Ascending aorta (tissue), 2 donors: Measurements from ENCODE around the gene MGAT5. TPM values are rescaled to one million over a fixed set of nuclear protein-coding genes. Genes with fewer than 3 reads are reported as not detected.

Experiments
- DNase-seq, 2 donors: peaks; one replicate each; pipeline ENCODE4 v3.0.0-alpha.2; 2019; ENCODE audit warnings: low spot score in 2 of 2
- H3K27ac ChIP-seq, 2 donors: fragments of 200-600 bp; sonication (generic); one replicate each; pipeline ENCODE4 v1.5.1; 2016 to 2017; ENCODE audit warnings: mild to moderate bottlenecking in 1 of 2
- H3K27me3 ChIP-seq: fragments of 200-600 bp; sonication (generic); one replicate; pipeline ENCODE4 v1.5.1; 2017
- H3K36me3 ChIP-seq, 2 donors: fragments of 200-600 bp; sonication (generic); one replicate each; pipeline ENCODE4 v1.5.1; 2016
- H3K4me1 ChIP-seq, 2 donors: fragments of 200-600 bp; sonication (generic); one replicate each; pipeline ENCODE4 v1.5.1; 2016 to 2017; ENCODE audit warnings: mild to moderate bottlenecking in 1 of 2
- H3K4me3 ChIP-seq, 2 donors: fragments of 200-600 bp; sonication (generic); one replicate each; pipeline ENCODE4 v1.5.1; 2016 to 2017; ENCODE audit warnings: mild to moderate bottlenecking in 1 of 2
- H3K9me3 ChIP-seq, 2 donors: fragments of 200-600 bp; sonication (generic); one replicate each; pipeline ENCODE4 v1.5.1; 2016
- CTCF ChIP-seq, 3 experiments: fragments of 200-600 bp in 2 of 3; fragments of 450-650 bp in 1 of 3; sonication (generic) in 2 of 3; IDR thresholded peaks; one replicate each; pipeline ENCODE4 v1.5.1; 2016 to 2019; ENCODE audit warnings: antibody characterized with exemption in 3 of 3, mild to moderate bottlenecking in 1 of 3, moderate library complexity in 1 of 3
- intact Hi-C: fragments of 100-400 bp; cut with DNase I; formaldehyde crosslinking; loops from one replicate; pipeline ENCODE4 v1.15.1; 2023
- total RNA-seq: library from RNA; depleted of rRNA; stranded (reverse); fragments of >200 nt; gene quantifications from one replicate; pipeline ENCODE4 v1.1.0, GENCODE V29; 2016

The MGAT5 gene
- total RNA-seq, 1 donor from 2014 or later: 15.4 TPM

GRCh38 chr2:134401789-134402188, 147.9 kb downstream of the MGAT5 start:
- peak overlapping the region; percentile 72 to 77 for H3K27ac ChIP-seq
- no peak for TF ChIP-seq CTCF (IDR thresholded peaks at IDR 0.05)
- H3K4me1 ChIP-seq: peaks cover 8 to 27% of the 10 kb centered on the region in 2 donors
- intact Hi-C loops: no loop called here
- H3K9me3 ChIP-seq: no peaks in the 10 kb centered on the region
- H3K36me3 ChIP-seq: no peaks in the 10 kb centered on the region
- no peak for DNase-seq
- no peak overlapping the region for H3K4me3 ChIP-seq
- H3K27me3 ChIP-seq: no peaks in the 10 kb centered on the region

- TF ChIP-seq CTCF (IDR thresholded peaks at IDR 0.05): no peak
- Histone ChIP-seq H3K4me3 (no peak overlapping the region), H3K27ac (peak overlapping the region; percentile 72 to 77), H3K9me3 (no peaks in the 10 kb centered on the region), H3K4me1 (peaks cover 8 to 27% of the 10 kb centered on the region in 2 donors), H3K27me3 (no peaks in the 10 kb centered on the region), H3K36me3 (no peaks in the 10 kb centered on the region)
- intact Hi-C loops: no loop called here
- DNase-seq: peak in 1 of 2 donors; percentile 71
Measured at GRCh38 chr2:134402410-134402809, 148.5 kb downstream of the MGAT5 start.

GRCh38 chr2:134405611-134406081, 151.8 kb downstream of the MGAT5 start:
- peaks cover 8 to 25% of the 10 kb centered on the region in 2 donors for H3K4me1 ChIP-seq
- DNase-seq: no peak
- TF ChIP-seq CTCF (IDR thresholded peaks at IDR 0.05): no peak
- no peaks in the 10 kb centered on the region for H3K27me3 ChIP-seq
- no peaks in the 10 kb centered on the region for H3K9me3 ChIP-seq
- H3K36me3 ChIP-seq: no peaks in the 10 kb centered on the region
- no peak overlapping the region for H3K4me3 ChIP-seq
- intact Hi-C loops: no loop called here
- no peak overlapping the region for H3K27ac ChIP-seq

GRCh38 chr2:134406311-134406710, 152.4 kb downstream of the MGAT5 start:
- DNase-seq: no peak
- intact Hi-C loops: no loop called here
- Histone ChIP-seq H3K9me3 (no peaks in the 10 kb centered on the region), H3K4me1 (peaks cover 8 to 20% of the 10 kb centered on the region in 2 donors), H3K36me3 (no peaks in the 10 kb centered on the region), H3K27ac (no peak overlapping the region), H3K4me3 (no peak overlapping the region), H3K27me3 (no peaks in the 10 kb centered on the region)
- no peak for TF ChIP-seq CTCF (IDR thresholded peaks at IDR 0.05)

GRCh38 chr2:134406736-134407135, 152.9 kb downstream of the MGAT5 start:
- DNase-seq: no peak
- Histone ChIP-seq H3K9me3 (no peaks in the 10 kb centered on the region), H3K36me3 (no peaks in the 10 kb centered on the region), H3K4me1 (peaks cover 6 to 20% of the 10 kb centered on the region in 2 donors), H3K27me3 (no peaks in the 10 kb centered on the region), H3K27ac (no peak overlapping the region), H3K4me3 (no peak overlapping the region)
- intact Hi-C loops: no loop called here
- TF ChIP-seq CTCF (IDR thresholded peaks at IDR 0.05): no peak
